ENCODE results near the gene FBXL7.

Gene FBXL7

DNA sequence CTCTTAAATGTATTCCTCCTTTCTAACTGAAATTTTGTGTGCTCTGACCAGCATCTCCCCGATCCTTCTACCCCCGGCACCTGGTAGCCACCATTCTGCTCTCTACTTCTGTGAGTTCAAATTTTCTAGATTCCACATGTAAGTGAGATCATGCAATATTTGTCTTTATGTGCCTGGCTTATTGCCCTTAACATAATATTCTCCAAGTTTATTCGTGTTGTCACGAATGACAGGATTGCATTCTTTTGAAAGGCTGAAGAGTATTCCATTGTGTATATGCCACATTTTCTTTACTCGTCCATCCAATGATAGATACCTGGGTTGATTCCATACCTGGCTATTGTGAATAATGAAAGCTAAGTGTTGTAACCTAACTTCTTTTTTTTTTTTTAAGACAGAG is 29.0 kb downstream of the FBXL7 start:
- TF ChIP-seq ZFP3 (CRISPR knock-in tag; IDR thresholded peaks at IDR 0.05) (no peak), PPARA (CRISPR knock-in tag; IDR thresholded peaks at IDR 0.05; ENCODE audit: borderline replicate concordance) (no peak), ZNF565 (CRISPR knock-in tag; conservative IDR thresholded peaks at IDR 0.05; ENCODE audit: low read depth) (no peak), TCF4 (CRISPR knock-in tag; IDR thresholded peaks at IDR 0.05; ENCODE audit: borderline replicate concordance) (no peak), ZNF8 (CRISPR knock-in tag; IDR thresholded peaks at IDR 0.05) (no peak), ISL1 (CRISPR knock-in tag; IDR thresholded peaks at IDR 0.05) (no peak), TOX (CRISPR knock-in tag; IDR thresholded peaks at IDR 0.05; ENCODE audit: borderline replicate concordance) (no peak), SNAI2 (CRISPR knock-in tag; IDR thresholded peaks at IDR 0.05) (no peak), ZFP30 (CRISPR knock-in tag; IDR thresholded peaks at IDR 0.05) (no peak), OSR1 (CRISPR knock-in tag; IDR thresholded peaks at IDR 0.05) (no peak)
- TF ChIP-seq, protein P1, sequence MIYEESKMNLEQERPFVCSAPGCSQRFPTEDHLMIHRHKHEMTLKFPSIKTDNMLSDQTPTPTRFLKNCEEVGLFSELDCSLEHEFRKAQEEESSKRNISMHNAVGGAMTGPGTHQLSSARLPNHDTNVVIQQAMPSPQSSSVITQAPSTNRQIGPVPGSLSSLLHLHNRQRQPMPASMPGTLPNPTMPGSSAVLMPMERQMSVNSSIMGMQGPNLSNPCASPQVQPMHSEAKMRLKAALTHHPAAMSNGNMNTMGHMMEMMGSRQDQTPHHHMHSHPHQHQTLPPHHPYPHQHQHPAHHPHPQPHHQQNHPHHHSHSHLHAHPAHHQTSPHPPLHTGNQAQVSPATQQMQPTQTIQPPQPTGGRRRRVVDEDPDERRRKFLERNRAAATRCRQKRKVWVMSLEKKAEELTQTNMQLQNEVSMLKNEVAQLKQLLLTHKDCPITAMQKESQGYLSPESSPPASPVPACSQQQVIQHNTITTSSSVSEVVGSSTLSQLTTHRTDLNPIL (CRISPR knock-in tag; IDR thresholded peaks at IDR 0.05; ENCODE audit: low read depth), result no peak
- TF ChIP-seq, protein P2, sequence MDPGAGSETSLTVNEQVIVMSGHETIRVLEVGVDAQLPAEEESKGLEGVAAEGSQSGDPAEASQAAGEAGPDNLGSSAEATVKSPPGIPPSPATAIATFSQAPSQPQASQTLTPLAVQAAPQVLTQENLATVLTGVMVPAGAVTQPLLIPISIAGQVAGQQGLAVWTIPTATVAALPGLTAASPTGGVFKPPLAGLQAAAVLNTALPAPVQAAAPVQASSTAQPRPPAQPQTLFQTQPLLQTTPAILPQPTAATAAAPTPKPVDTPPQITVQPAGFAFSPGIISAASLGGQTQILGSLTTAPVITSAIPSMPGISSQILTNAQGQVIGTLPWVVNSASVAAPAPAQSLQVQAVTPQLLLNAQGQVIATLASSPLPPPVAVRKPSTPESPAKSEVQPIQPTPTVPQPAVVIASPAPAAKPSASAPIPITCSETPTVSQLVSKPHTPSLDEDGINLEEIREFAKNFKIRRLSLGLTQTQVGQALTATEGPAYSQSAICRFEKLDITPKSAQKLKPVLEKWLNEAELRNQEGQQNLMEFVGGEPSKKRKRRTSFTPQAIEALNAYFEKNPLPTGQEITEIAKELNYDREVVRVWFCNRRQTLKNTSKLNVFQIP (CRISPR knock-in tag; IDR thresholded peaks at IDR 0.05; ENCODE audit: borderline replicate concordance, low read depth), result no peak
- no peak for ATAC-seq

GRCh38 chr5:15529821-15530220 is 29.8 kb downstream of the FBXL7 start:
- ATAC-seq, result no peak
- no peak for TF ChIP-seq TOX (CRISPR knock-in tag; IDR thresholded peaks at IDR 0.05; ENCODE audit: borderline replicate concordance)
- TF ChIP-seq OSR1 (CRISPR knock-in tag; IDR thresholded peaks at IDR 0.05), result no peak
- TF ChIP-seq ZFP30 (CRISPR knock-in tag; IDR thresholded peaks at IDR 0.05), result no peak
- no peak for TF ChIP-seq ARNTL (CRISPR knock-in tag; IDR thresholded peaks at IDR 0.05; ENCODE audit: borderline replicate concordance, low read depth)

DNA sequence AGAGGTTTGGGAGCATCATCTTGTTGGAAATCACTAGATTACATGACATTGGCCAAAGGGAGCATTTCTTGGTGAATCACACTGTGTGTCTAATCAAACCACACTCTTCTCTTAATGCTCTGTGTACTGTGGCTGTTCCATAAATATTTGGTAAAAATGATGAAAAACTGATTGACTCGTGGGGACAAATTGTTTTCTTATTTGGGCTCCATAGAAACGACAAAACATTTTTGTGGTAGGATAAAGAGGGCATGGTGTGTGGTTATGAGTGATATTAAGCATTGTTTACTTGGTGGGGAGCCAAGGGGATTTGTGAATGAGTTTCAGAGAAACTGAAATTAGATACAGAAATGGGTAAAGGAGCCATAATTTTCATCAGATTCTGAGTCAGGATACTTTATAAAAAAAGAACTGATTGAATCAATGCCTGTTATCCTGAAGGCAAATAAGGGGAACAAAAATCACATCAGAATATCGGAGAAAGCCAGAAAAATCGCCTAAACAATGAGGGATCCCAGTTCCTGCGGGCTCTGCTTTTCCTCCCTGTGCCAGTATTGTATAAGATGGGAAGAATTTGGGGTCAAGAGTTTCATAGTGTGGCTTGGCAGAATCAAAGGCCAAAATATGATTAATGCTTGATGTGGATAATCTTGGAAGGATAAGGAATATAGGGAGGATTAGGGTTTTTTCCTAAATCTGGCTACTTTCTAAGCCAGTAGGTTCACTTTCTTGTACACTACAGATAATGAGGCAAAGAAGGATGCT is 33.3 kb downstream of the FBXL7 start:
- TF ChIP-seq GLIS3 (CRISPR knock-in tag; IDR thresholded peaks at IDR 0.05), result no peak
- TF ChIP-seq ZFP3 (CRISPR knock-in tag; IDR thresholded peaks at IDR 0.05), result no peak
- TF ChIP-seq ZFP30 (CRISPR knock-in tag; IDR thresholded peaks at IDR 0.05), result no peak
- TF ChIP-seq TSHZ2 (CRISPR knock-in tag; IDR thresholded peaks at IDR 0.05), result no peak
- no peak for TF ChIP-seq CSRNP3 (CRISPR knock-in tag; IDR thresholded peaks at IDR 0.05)
- no peak for TF ChIP-seq ZNF8 (CRISPR knock-in tag; IDR thresholded peaks at IDR 0.05)
- TF ChIP-seq ARNTL (CRISPR knock-in tag; IDR thresholded peaks at IDR 0.05; ENCODE audit: borderline replicate concordance, low read depth), result no peak
- no peak for TF ChIP-seq ZNF70 (CRISPR knock-in tag; IDR thresholded peaks at IDR 0.05)
- TF ChIP-seq, protein P1 (CRISPR knock-in tag; IDR thresholded peaks at IDR 0.05; ENCODE audit: low read depth), result no peak
- peak; percentile 68 for ATAC-seq

DNA sequence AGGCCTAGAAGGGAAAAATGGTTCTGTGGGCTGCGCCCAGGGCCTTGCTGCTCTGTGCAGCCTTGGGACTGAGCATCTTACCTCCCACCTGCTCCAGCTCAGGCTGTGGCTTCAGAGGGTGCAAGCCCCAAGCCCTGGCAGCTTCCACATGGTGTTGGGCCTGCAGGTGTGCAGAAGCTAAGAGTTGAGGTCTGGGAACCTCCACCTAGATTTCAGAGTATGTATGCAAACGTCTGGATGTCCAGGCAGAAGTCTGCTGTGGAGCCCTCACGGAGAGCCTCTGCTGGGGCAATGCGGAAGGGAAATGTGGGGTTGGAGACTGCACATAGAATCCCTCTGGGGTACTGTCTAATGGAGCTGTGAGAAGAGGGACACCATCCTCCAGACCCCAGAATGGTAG is 36.0 kb downstream of the FBXL7 start:
- ATAC-seq, result no peak
- no peak for TF ChIP-seq ESRRG (CRISPR knock-in tag; IDR thresholded peaks at IDR 0.05)
- TF ChIP-seq ZNF8 (CRISPR knock-in tag; IDR thresholded peaks at IDR 0.05), result no peak
- no peak for TF ChIP-seq GLIS3 (CRISPR knock-in tag; IDR thresholded peaks at IDR 0.05)
- TF ChIP-seq TCF4 (CRISPR knock-in tag; IDR thresholded peaks at IDR 0.05; ENCODE audit: borderline replicate concordance), result no peak
- TF ChIP-seq, protein P1 (CRISPR knock-in tag; IDR thresholded peaks at IDR 0.05; ENCODE audit: low read depth), result no peak
- TF ChIP-seq TSHZ2 (CRISPR knock-in tag; IDR thresholded peaks at IDR 0.05), result no peak
- TF ChIP-seq ISL1 (CRISPR knock-in tag; IDR thresholded peaks at IDR 0.05), result no peak
- TF ChIP-seq ZC3H10 (CRISPR knock-in tag; IDR thresholded peaks at IDR 0.05), result no peak
- no peak for TF ChIP-seq ZFP3 (CRISPR knock-in tag; IDR thresholded peaks at IDR 0.05)
- TF ChIP-seq ZFP30 (CRISPR knock-in tag; IDR thresholded peaks at IDR 0.05), result no peak
- TF ChIP-seq ZNF565 (CRISPR knock-in tag; conservative IDR thresholded peaks at IDR 0.05; ENCODE audit: low read depth), result no peak
- no peak for TF ChIP-seq CSDC2 (CRISPR knock-in tag; IDR thresholded peaks at IDR 0.05)
